DND-41 (cell line): ENCODE results near the gene KRTAP1-5.
"Not testable (repeated sequence)": the region's sequence is repeated elsewhere in the genome, so short reads cannot be mapped to it uniquely, and the experiment has no call there.

Experiments used
- EZH2 ChIP-seq: IDR thresholded peaks from 3 replicates; pipeline ENCODE4 v1.6.1; 2012; ENCODE audit warnings: borderline replicate concordance, low read depth, mild to moderate bottlenecking, moderate library complexity, low read length, inconsistent platforms; ENCODE audit not compliant: severe bottlenecking
- TF ChIP-seq, protein P1 (sequence below): IDR thresholded peaks from 2 replicates; pipeline ENCODE4 v1.5.1; 2012; ENCODE audit warnings: borderline replicate concordance, low read length, moderate library complexity, mild to moderate bottlenecking; ENCODE audit not compliant: poor library complexity, severe bottlenecking; ENCODE audit errors: extremely low read depth

DNA sequence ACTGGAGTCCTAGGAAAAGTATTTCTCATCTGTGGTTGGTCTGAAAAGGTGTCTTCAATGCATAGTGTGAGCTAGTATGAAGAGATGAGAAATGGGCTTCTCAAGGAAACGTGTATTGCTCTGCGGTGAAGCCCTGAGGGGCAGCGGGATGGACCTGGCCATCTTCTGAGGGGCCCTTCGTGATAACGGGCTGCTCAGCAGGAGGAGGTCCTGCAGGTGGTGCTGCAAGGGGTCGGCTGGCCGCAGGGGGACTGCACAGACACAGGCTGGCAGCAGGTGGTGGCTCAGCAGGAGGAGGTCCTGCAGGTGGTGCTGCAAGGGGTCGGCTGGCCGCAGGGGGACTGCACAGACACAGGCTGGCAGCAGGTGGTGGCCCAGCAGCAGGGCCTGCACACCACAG is 27.5 kb upstream of the KRTAP1-5 start:
- TF ChIP-seq, protein P1, sequence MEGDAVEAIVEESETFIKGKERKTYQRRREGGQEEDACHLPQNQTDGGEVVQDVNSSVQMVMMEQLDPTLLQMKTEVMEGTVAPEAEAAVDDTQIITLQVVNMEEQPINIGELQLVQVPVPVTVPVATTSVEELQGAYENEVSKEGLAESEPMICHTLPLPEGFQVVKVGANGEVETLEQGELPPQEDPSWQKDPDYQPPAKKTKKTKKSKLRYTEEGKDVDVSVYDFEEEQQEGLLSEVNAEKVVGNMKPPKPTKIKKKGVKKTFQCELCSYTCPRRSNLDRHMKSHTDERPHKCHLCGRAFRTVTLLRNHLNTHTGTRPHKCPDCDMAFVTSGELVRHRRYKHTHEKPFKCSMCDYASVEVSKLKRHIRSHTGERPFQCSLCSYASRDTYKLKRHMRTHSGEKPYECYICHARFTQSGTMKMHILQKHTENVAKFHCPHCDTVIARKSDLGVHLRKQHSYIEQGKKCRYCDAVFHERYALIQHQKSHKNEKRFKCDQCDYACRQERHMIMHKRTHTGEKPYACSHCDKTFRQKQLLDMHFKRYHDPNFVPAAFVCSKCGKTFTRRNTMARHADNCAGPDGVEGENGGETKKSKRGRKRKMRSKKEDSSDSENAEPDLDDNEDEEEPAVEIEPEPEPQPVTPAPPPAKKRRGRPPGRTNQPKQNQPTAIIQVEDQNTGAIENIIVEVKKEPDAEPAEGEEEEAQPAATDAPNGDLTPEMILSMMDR: not testable (repeated sequence)
- TF ChIP-seq EZH2: not testable (repeated sequence)
